Fibroblast of lung (primary cell): Measurements from ENCODE around the gene TAB2. TPM values are rescaled to one million over a fixed set of nuclear protein-coding genes. Genes with fewer than 3 reads are reported as not detected.
A peak's percentile ranks its signal among the peaks of the same experiment; 100 is the strongest.

Source experiments
- DNase-seq, 2 donors: peaks; one replicate each; pipeline versions ENCODE4 v3.0.0 to v3.0.0-alpha.2; 2010; ENCODE audit warnings: low read depth in 2 of 2
- H2AFZ ChIP-seq: 2 replicates; pipeline ENCODE4 v1.5.1; 2012; ENCODE audit warnings: low read length, control low read depth, inconsistent platforms
- H3K27ac ChIP-seq: 2 replicates; pipeline ENCODE4 v1.5.1; 2011; ENCODE audit warnings: low read length, control low read depth; ENCODE audit not compliant: insufficient read depth
- H3K27me3 ChIP-seq: 2 replicates; pipeline ENCODE4 v1.5.1; 2011; ENCODE audit warnings: mild to moderate bottlenecking, low read length; ENCODE audit not compliant: control insufficient read depth, insufficient read depth
- H3K36me3 ChIP-seq: 2 replicates; pipeline ENCODE4 v1.5.1; 2011; ENCODE audit warnings: low read length; ENCODE audit not compliant: control insufficient read depth, insufficient read depth
- H3K4me1 ChIP-seq: 2 replicates; pipeline ENCODE4 v1.5.1; 2011; ENCODE audit warnings: low read length; ENCODE audit not compliant: control insufficient read depth, insufficient read depth; ENCODE audit errors: extremely low read depth
- H3K4me2 ChIP-seq: 2 replicates; pipeline ENCODE4 v1.5.1; 2011; ENCODE audit warnings: low read length, control low read depth; ENCODE audit not compliant: insufficient read depth; ENCODE audit errors: extremely low read depth
- H3K4me3 ChIP-seq, 4 experiments: fragments of 200-600 bp in 1 of 4; sonication (generic) in 1 of 4; replicated peaks in 1 of 4; 2 replicates each; pipeline ENCODE4 v1.5.1; 2011 to 2016; ENCODE audit warnings: low read length in 4 of 4, low read depth in 3 of 4, mild to moderate bottlenecking in 3 of 4, control low read depth in 2 of 4, inconsistent platforms in 1 of 4, mixed read lengths in 1 of 4; ENCODE audit not compliant: insufficient read depth in 1 of 4; ENCODE audit errors: control extremely low read depth in 1 of 4
- H3K79me2 ChIP-seq: 2 replicates; pipeline ENCODE4 v1.5.1; 2012; ENCODE audit warnings: mild to moderate bottlenecking, low read length, inconsistent platforms; ENCODE audit not compliant: control insufficient read depth, insufficient read depth
- H3K9ac ChIP-seq: 2 replicates; pipeline ENCODE4 v1.5.1; 2011; ENCODE audit warnings: mild to moderate bottlenecking, low read length, control low read depth; ENCODE audit not compliant: insufficient read depth
- H3K9me3 ChIP-seq: 2 replicates; pipeline ENCODE4 v1.5.1; 2012; ENCODE audit warnings: low read depth, low read length; ENCODE audit not compliant: control insufficient read depth, insufficient read depth
- H4K20me1 ChIP-seq: 2 replicates; pipeline ENCODE4 v1.5.1; 2011; ENCODE audit warnings: low read length; ENCODE audit not compliant: control insufficient read depth, insufficient read depth; ENCODE audit errors: extremely low read depth
- EZH2 ChIP-seq: IDR thresholded peaks from 2 replicates; pipeline ENCODE4 v1.5.1; 2012; ENCODE audit warnings: low read length, control low read depth, mild to moderate bottlenecking; ENCODE audit errors: missing control alignments
- polyA plus RNA-seq, 2 donors: library from polyadenylated mRNA; depleted of rRNA in 1 of 2; stranded (reverse) in 1 of 2; unstranded in 1 of 2; fragments of >200 nt; gene quantifications; 2 replicates each; pipeline ENCODE4 v1.2.1, GENCODE V29; 2011 to 2012; ENCODE audit warnings: missing spikeins in 1 of 2
- total RNA-seq: library from RNA; depleted of rRNA; stranded (reverse); fragments of >200 nt; gene quantifications from 2 replicates; pipeline ENCODE4 v1.2.1, GENCODE V29; 2014
- TF ChIP-seq, protein P1 (sequence below), 2 donors: IDR thresholded peaks in 1 of 2; conservative IDR thresholded peaks in 1 of 2; 1 replicate in 1 of 2; 2 replicates in 1 of 2; pipeline ENCODE4 v1.5.1; 2011 to 2012; ENCODE audit warnings: low read length in 2 of 2, control low read depth in 1 of 2, inconsistent platforms in 1 of 2, low read depth in 1 of 2, mild to moderate bottlenecking in 1 of 2

The TAB2 gene
- total and polyA plus RNA-seq, 2 donors (not counting 1 experiment from before 2014, with no cell fraction given) = 27.2 to 49.7 TPM

DNA sequence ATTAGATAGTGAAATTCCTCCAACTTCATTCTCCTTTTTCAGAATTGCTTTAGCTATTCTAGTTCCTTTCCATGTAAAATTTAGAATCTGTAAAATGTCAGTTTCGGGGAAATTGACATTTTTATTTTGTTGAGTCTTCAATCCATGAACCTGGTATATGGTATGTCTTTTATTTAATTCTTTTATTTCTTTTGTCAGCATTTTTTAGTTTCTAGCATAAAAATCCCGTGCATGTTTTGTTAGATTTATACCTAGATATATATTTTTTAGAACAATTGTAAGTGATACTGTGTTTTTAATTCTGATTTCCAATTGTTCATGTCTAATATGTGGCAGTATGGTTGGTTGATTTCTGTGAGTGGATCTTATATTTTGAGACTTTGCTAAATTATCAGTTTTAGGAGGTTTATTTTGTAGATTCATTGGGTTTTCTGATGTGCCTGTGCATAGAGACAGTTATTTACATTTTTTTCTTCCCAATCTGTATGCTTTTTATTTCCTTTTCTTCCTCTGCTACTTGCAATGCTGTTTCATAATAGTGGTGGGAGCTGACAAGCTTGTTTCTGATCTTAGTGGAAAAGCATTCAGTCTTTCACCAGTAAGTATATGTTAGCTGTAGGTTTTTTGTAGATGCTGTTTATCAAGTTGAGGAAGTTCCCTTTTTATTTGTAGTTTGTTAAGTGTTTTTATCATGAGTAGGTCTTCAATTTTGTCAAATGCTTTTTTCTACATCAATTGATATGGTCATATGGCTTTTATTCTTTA is 13.7 kb downstream of the TAB2 start:
- Histone ChIP-seq H3K27ac (no peak overlapping the region), H4K20me1 (no peaks in the 10 kb centered on the region), H3K79me2 (peaks cover 84% of the 10 kb centered on the region), H3K4me2 (no peak overlapping the region), H3K4me1 (peaks cover 8% of the 10 kb centered on the region), H3K9ac (no peak overlapping the region), H3K36me3 (no peaks in the 10 kb centered on the region), H3K4me3 (no peak overlapping the region), H3K27me3 (no peaks in the 10 kb centered on the region), H3K9me3 (no peaks in the 10 kb centered on the region), H2AFZ (no peak overlapping the region)
- no peak for TF ChIP-seq EZH2
- TF ChIP-seq, protein P1, sequence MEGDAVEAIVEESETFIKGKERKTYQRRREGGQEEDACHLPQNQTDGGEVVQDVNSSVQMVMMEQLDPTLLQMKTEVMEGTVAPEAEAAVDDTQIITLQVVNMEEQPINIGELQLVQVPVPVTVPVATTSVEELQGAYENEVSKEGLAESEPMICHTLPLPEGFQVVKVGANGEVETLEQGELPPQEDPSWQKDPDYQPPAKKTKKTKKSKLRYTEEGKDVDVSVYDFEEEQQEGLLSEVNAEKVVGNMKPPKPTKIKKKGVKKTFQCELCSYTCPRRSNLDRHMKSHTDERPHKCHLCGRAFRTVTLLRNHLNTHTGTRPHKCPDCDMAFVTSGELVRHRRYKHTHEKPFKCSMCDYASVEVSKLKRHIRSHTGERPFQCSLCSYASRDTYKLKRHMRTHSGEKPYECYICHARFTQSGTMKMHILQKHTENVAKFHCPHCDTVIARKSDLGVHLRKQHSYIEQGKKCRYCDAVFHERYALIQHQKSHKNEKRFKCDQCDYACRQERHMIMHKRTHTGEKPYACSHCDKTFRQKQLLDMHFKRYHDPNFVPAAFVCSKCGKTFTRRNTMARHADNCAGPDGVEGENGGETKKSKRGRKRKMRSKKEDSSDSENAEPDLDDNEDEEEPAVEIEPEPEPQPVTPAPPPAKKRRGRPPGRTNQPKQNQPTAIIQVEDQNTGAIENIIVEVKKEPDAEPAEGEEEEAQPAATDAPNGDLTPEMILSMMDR (conservative IDR thresholded peaks at IDR 0.05 in 1 of 2, IDR thresholded peaks at IDR 0.05 in 1 of 2; ENCODE audit: low read depth in 1 of 2, low read length in 2 of 2) = no peak
- DNase-seq = peak in 1 of 2 donors; percentile 59

DNA sequence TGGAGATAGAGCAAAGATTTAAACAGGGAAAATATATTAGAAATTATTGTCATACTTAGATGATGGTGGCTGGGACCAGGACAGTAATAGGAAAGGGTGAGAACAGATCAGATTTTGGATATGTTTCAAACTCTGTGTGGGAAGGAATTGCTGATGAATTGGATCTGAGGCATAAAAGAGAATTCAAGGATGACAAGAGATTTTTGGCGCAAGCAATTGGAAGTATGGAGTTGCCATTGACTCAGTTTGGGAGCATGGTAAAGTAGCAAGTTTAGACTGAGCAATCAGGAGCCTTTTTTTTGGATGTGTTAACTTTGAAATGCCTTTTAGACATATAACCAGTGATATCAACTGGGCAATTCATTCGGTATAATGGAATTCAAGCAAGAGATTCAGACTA is 14.4 kb downstream of the TAB2 start:
- no peak overlapping the region for H3K4me3 ChIP-seq
- H2AFZ ChIP-seq = no peak overlapping the region
- peaks cover 9% of the 10 kb centered on the region for H3K4me1 ChIP-seq
- no peak for TF ChIP-seq EZH2
- TF ChIP-seq, protein P1 (conservative IDR thresholded peaks at IDR 0.05 in 1 of 2, IDR thresholded peaks at IDR 0.05 in 1 of 2; ENCODE audit: low read depth in 1 of 2, low read length in 2 of 2) = no peak
- no peak overlapping the region for H3K27ac ChIP-seq
- H3K27me3 ChIP-seq = no peaks in the 10 kb centered on the region
- H3K79me2 ChIP-seq = peaks cover 83% of the 10 kb centered on the region
- peak in 1 of 2 donors; percentile 52 for DNase-seq
- no peaks in the 10 kb centered on the region for H4K20me1 ChIP-seq
- no peak overlapping the region for H3K4me2 ChIP-seq
- H3K9ac ChIP-seq = no peak overlapping the region
- H3K36me3 ChIP-seq = no peaks in the 10 kb centered on the region
- no peaks in the 10 kb centered on the region for H3K9me3 ChIP-seq

- H3K4me2 ChIP-seq = no peak overlapping the region
- peaks cover 80% of the 10 kb centered on the region for H3K79me2 ChIP-seq
- H2AFZ ChIP-seq = no peak overlapping the region
- no peak overlapping the region for H3K9ac ChIP-seq
- no peaks in the 10 kb centered on the region for H3K9me3 ChIP-seq
- no peaks in the 10 kb centered on the region for H3K36me3 ChIP-seq
- H3K27ac ChIP-seq = no peak overlapping the region
- no peak for TF ChIP-seq EZH2
- TF ChIP-seq, protein P1 (conservative IDR thresholded peaks at IDR 0.05 in 1 of 2, IDR thresholded peaks at IDR 0.05 in 1 of 2; ENCODE audit: low read depth in 1 of 2, low read length in 2 of 2) = no peak
- H3K4me1 ChIP-seq = peaks cover 9% of the 10 kb centered on the region
- H3K27me3 ChIP-seq = no peaks in the 10 kb centered on the region
- H3K4me3 ChIP-seq = no peak overlapping the region
- H4K20me1 ChIP-seq = no peaks in the 10 kb centered on the region
- DNase-seq = peak in 1 of 2 donors; percentile 38
These were observed 15.2 kb downstream of the TAB2 start for GRCh38 chr6:149332602-149333265.
